ENCODE data around the gene TRAPPC3.

- TF ChIP-seq CTCF (IDR thresholded peaks at IDR 0.05; ENCODE audit: low read depth, low read length, poor library complexity, severe bottlenecking): no peak
- TF ChIP-seq EZH2phosphoT487 (IDR thresholded peaks at IDR 0.05; ENCODE audit: borderline replicate concordance, low read length): no peak
Observed at GRCh38 chr1:36095760-36096405, 53.4 kb downstream of the TRAPPC3 start.
